Naive thymus-derived CD8-positive, alpha-beta T cell (primary cell): ENCODE measurements around the gene DNAL1. TPM values are rescaled to one million over a fixed set of nuclear protein-coding genes. Genes with fewer than 3 reads are reported as not detected.

ENCODE experiments used
- ATAC-seq, 2 donors: fragments of 150-1000 bp; cut with Tn5 transposase in 1 of 2; sonication (Bioruptor Pico), chemical (Tn5 transposase) in 1 of 2; 1 replicate in 1 of 2; 2 replicates in 1 of 2; pipeline ENCODE4 v1.10.0; 2021; ENCODE audit warnings: mild to moderate bottlenecking in 2 of 2, moderate library complexity in 2 of 2
- POLR2A ChIA-PET: fragments of 350-600 bp; sonication (Branson Sonifier 250); formaldehyde crosslinking; loops from one replicate; lab custom pipeline; 2021; ENCODE audit warnings: antibody characterized with exemption; lab: Charles Lee
- DNase-seq, 10 donors: peaks; one replicate each; pipeline versions ENCODE4 v3.0.0 to v3.0.0-alpha.2; 2020 to 2022
- H3K27ac Mint-ChIP-seq, 10 donors: one replicate each; pipeline ENCODE4 v1.8.0; 2020 to 2022; ENCODE audit warnings: mild to moderate bottlenecking in 10 of 10, mixed read lengths in 10 of 10, moderate library complexity in 4 of 10, inconsistent platforms in 1 of 10
- H3K27me3 Mint-ChIP-seq, 5 donors: one replicate each; pipeline ENCODE4 v1.8.0; 2021 to 2022; ENCODE audit warnings: mixed read lengths in 5 of 5
- H3K36me3 Mint-ChIP-seq, 3 donors: one replicate each; pipeline ENCODE4 v1.8.0; 2020 to 2022; ENCODE audit warnings: mixed read lengths in 3 of 3, mild to moderate bottlenecking in 2 of 3, inconsistent platforms in 1 of 3
- H3K4me1 Mint-ChIP-seq, 4 donors: one replicate each; pipeline ENCODE4 v1.8.0; 2021 to 2022; ENCODE audit warnings: mixed read lengths in 4 of 4
- H3K4me3 Mint-ChIP-seq, 10 donors: one replicate each; pipeline ENCODE4 v1.8.0; 2020 to 2022; ENCODE audit warnings: mild to moderate bottlenecking in 10 of 10, mixed read lengths in 10 of 10, moderate library complexity in 6 of 10, inconsistent platforms in 1 of 10
- H3K9me3 Mint-ChIP-seq, 9 donors: one replicate each; pipeline ENCODE4 v1.8.0; 2020 to 2022; ENCODE audit warnings: mixed read lengths in 9 of 9, mild to moderate bottlenecking in 3 of 9, inconsistent platforms in 1 of 9, moderate library complexity in 1 of 9
- polyA plus RNA-seq, 3 donors: library from polyadenylated mRNA; unstranded; fragments of 300-500 nt; fragmentation: Illumina TruSeq; gene quantifications; one replicate each; pipeline ENCODE4 v1.2.3, GENCODE V29; 2021
- total RNA-seq, 8 experiments: library from RNA in 2 of 8; stranded (reverse) in 2 of 8; gene quantifications; one replicate each; pipeline ENCODE4 v1.2.3 and lab custom pipeline; 2021 to 2026

DNAL1 gene
- total and polyA plus RNA-seq, 5 experiments from 2014 or later, result 4.5 to 8.9 (median 7.0) TPM

- Mint-ChIP-seq H3K4me3 (peak overlapping the region; percentile 88 to 98 (median 94)), H3K27ac (peak overlapping the region; percentile 93 to 99 (median 96)), H3K4me1 (peaks cover 24 to 34% (median 30%) of the 10 kb centered on the region in 4 donors), H3K36me3 (peaks cover 0 to 23% (median 0%) of the 10 kb centered on the region in 3 donors), H3K9me3 (no peaks in the 10 kb centered on the region), H3K27me3 (no peaks in the 10 kb centered on the region)
- DNase-seq, result peak in 4 of 10 donors; percentile 16 to 31 (median 28)
- POLR2A ChIA-PET, result interaction anchor here (0.6 to 4.7 kb wide), 14 partner anchors 10 to 222 kb away, joined by 3 to 35 read pairs (median 4); partner anchors contain the start of genes ACOT6, DNAL1 and RIOX1
- peak; percentile 4 to 5 for ATAC-seq
Measured at GRCh38 chr14:73712540-73713180, 67.9 kb downstream of the DNAL1 start.

GRCh38 chr14:73713206-73713802 is 68.5 kb downstream of the DNAL1 start:
- Mint-ChIP-seq H3K4me3 (peak overlapping the region; percentile 88 to 98 (median 94)), H3K27ac (peak overlapping the region; percentile 93 to 99 (median 96)), H3K9me3 (no peaks in the 10 kb centered on the region), H3K36me3 (peaks cover 0 to 30% (median 0%) of the 10 kb centered on the region in 3 donors), H3K4me1 (peaks cover 25 to 34% (median 28%) of the 10 kb centered on the region in 4 donors), H3K27me3 (no peaks in the 10 kb centered on the region)
- POLR2A ChIA-PET, result interaction anchor here (0.6 to 4.7 kb wide), 12 partner anchors 28 to 222 kb away, joined by 3 to 35 read pairs (median 5); partner anchors contain the start of genes DNAL1 and RIOX1
- ATAC-seq, result peak in 1 of 2 donors; percentile 0
- DNase-seq, result peak in 1 of 10 donors; percentile 9

DNA sequence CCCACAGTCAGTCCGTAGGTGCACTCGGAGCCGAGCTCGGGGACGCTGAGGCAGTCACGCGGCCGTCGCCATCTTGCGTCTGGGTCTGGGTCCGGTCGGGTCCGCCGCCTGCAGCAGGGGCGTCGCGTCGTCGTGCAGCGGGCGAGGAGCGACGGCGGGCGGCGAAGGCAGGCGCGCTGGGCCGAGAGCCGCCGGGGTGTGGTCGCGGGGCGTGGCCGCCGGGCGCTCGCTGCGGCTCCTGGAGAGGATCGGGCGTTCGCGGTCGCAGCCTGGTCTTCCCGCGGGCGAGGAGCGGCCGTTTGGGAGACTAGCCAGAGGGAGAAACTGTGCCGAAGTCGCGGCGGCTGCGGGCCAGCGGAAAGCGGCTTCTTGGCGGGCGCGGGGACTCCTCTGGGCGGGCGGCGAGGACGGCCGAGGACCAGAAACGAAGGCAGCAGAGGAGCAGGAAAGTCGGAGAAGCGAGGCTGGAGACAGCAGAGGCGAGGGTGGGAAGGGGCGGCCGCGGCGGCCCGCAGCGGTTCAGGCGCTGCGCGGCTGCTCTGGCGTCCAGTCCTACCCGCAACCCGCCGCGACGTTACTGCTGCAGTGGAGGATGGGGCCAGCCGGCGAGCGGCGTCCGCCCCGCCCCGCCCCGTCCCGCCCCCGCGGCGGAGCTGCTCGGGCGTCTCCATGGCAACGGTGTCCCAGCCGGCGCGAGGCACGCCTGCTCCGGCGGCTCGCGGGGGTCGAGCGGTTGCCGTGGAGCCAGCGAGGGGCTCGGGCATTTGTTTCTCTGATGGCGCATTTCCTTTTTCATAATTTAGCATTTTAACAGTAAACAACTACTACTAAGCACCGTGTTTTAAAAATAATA is 69.2 kb downstream of the DNAL1 start, which contains the start of gene PNMA1:
TSS of gene PNMA1 (minus strand) at position 582 of the 853 bp plus-strand sequence. CDS start 745 bp downstream, outside the sequence.
- ATAC-seq, result peak; percentile 75 to 77
- H3K27me3 Mint-ChIP-seq, result no peaks in the 10 kb centered on the region

DNA sequence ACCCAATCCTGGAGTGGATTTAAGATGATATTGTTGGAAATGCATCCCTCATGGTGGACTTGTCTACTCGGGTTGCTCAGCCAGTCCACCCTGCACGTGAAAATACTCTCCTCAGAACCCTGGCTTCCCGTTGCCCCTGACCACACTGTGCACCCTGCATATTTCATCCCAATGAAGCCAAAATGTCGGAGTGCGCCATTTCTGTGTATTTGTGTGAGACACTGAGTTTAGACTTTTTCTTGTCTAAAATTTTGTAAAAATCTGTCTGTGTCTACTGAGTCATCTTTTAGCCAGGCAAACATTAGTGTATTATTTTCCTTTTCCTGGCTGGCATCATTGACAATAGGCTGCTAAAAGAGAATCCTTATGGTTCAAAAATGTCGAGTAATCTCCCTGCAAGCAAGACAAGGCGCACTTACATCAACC is 69.9 kb downstream of the DNAL1 start:
- POLR2A ChIA-PET, result interaction anchor here (1.1 to 4.7 kb wide), 3 partner anchors 41 to 72 kb away, joined by 6 to 35 read pairs (median 23); a partner anchor contains a TSS
- H3K36me3 Mint-ChIP-seq, result peaks cover 0 to 38% (median 2%) of the 10 kb centered on the region in 3 donors
- ATAC-seq (no peak), DNase-seq (no peak)
- no peaks in the 10 kb centered on the region for H3K27me3 Mint-ChIP-seq
- H3K9me3 Mint-ChIP-seq, result no peaks in the 10 kb centered on the region
- H3K4me1 Mint-ChIP-seq, result peaks cover 26 to 34% (median 28%) of the 10 kb centered on the region in 4 donors
- peak overlapping the region; percentile 64 to 96 (median 82) for H3K4me3 Mint-ChIP-seq
- H3K27ac Mint-ChIP-seq, result peak overlapping the region; percentile 80 to 98 (median 94)

More for the DNA sequence above, 69.2 kb downstream of the DNAL1 start, which contains the start of gene PNMA1:
- H3K4me1 Mint-ChIP-seq, result peaks cover 25 to 34% (median 28%) of the 10 kb centered on the region in 4 donors
- H3K27ac Mint-ChIP-seq, result peak within 1 kb of the TSS; percentile 93 to 99 (median 96)
- peak; percentile 79 to 93 (median 87) for DNase-seq
- peaks cover 0 to 33% (median 0%) of the 10 kb centered on the region in 3 donors for H3K36me3 Mint-ChIP-seq
- H3K9me3 Mint-ChIP-seq, result no peaks in the 10 kb centered on the region
- POLR2A ChIA-PET, result interaction anchor here (0.6 to 4.7 kb wide), 9 partner anchors 28 to 148 kb away, joined by 3 to 35 read pairs (median 6); partner anchors contain the start of gene DNAL1
- peak within 1 kb of the TSS; percentile 88 to 98 (median 94) for H3K4me3 Mint-ChIP-seq

GRCh38 chr14:73715707-73716106 is 70.9 kb downstream of the DNAL1 start:
- H3K36me3 Mint-ChIP-seq, result peaks cover 0 to 48% (median 7%) of the 10 kb centered on the region in 3 donors
- H3K9me3 Mint-ChIP-seq, result no peaks in the 10 kb centered on the region

DNA sequence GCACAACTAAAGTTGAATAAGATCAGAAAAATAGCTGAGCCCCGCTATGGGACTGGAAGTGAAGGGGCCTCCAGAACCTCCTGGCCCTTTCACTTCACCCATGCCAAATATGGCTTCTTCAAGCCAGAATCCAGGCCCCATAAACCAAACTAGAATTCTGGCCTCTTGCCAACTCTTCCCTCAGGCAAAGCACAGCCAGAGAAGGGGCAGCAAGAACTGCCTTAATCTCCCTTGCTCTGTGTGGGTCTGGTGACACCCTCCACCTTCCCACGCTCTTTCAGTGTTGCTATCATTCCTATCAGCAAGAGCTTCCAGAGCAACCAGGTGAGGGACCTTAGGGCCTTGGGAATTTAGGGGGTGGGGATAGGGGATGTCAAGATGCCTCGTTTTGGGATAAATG is 72.5 kb downstream of the DNAL1 start:
- peaks cover 6 to 63% (median 9%) of the 10 kb centered on the region in 3 donors for H3K36me3 Mint-ChIP-seq
- H3K4me3 Mint-ChIP-seq, result no peak overlapping the region
- H3K9me3 Mint-ChIP-seq, result no peaks in the 10 kb centered on the region
- peak overlapping the region in 8 of 10 donors; percentile 0 to 75 (median 58) for H3K27ac Mint-ChIP-seq
- DNase-seq (no peak), ATAC-seq (no peak)
- POLR2A ChIA-PET, result interaction anchor here (0.6 to 1.6 kb wide), 5 partner anchors 22 to 140 kb away, joined by 3 to 4 read pairs (median 4); no protein-coding TSS in a partner anchor
- H3K27me3 Mint-ChIP-seq, result no peaks in the 10 kb centered on the region
- H3K4me1 Mint-ChIP-seq, result peaks cover 11 to 21% (median 17%) of the 10 kb centered on the region in 4 donors

More at GRCh38 chr14:73715707-73716106, 70.9 kb downstream of the DNAL1 start:
- ATAC-seq (no peak), DNase-seq (no peak)
- POLR2A ChIA-PET, result interaction anchor here (0.6 to 1.6 kb wide), 5 partner anchors 10 to 317 kb away, joined by 3 to 6 read pairs (median 4); no protein-coding TSS in a partner anchor
- peak overlapping the region; percentile 45 to 98 (median 89) for H3K27ac Mint-ChIP-seq
- peak overlapping the region in 5 of 10 donors; percentile 4 to 55 (median 16) for H3K4me3 Mint-ChIP-seq
- H3K4me1 Mint-ChIP-seq, result peaks cover 18 to 27% (median 22%) of the 10 kb centered on the region in 4 donors
- H3K27me3 Mint-ChIP-seq, result no peaks in the 10 kb centered on the region

DNA sequence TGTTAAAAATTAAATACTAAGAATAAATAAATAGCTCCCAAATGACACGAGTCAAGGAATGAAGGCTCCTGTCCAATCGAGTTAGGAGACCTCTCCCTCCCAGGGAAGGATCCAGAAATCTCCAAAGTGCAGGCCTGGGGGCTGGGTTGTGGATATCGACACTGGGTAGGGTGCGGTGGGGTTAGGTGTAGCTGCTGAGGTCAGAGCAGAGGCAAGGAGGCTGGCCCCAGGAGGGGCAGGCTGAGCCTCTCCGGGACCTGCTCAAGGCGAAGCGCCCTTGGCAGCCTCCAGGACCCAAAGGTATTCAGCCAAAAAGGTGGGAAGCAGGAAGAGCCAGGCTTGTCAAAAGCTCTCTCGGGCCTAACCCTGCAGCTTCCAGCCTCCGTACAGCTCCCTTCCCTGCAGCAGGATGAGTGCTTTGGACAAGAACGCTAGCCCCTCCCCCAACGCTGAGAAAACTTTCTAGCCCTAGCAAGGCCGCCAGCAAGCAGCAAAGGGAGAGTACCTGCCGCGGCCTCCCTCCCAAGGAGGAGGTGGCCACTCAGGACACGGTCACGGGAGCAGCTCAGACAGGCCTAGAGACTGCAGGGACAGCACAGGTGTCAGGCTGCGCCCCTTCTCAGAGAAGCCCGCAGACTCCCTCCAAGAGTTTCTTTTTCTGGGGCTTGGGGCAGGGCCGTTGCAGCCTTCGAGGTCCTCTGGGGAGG is 73.1 kb downstream of the DNAL1 start:
- POLR2A ChIA-PET, result interaction anchor here (0.6 to 1.2 kb wide), 3 partner anchors 37 to 139 kb away, joined by 3 to 4 read pairs (median 3); no protein-coding TSS in a partner anchor
- peaks cover 6 to 69% (median 9%) of the 10 kb centered on the region in 3 donors for H3K36me3 Mint-ChIP-seq
- no peaks in the 10 kb centered on the region for H3K9me3 Mint-ChIP-seq
- DNase-seq (no peak), ATAC-seq (no peak)
- H3K27me3 Mint-ChIP-seq, result no peaks in the 10 kb centered on the region
- peak overlapping the region in 5 of 10 donors; percentile 48 to 62 (median 59) for H3K27ac Mint-ChIP-seq
- H3K4me1 Mint-ChIP-seq, result peaks cover 8 to 15% (median 11%) of the 10 kb centered on the region in 4 donors
- H3K4me3 Mint-ChIP-seq, result no peak overlapping the region

GRCh38 chr14:73718418-73719251 is 73.8 kb downstream of the DNAL1 start:
- Mint-ChIP-seq H3K36me3 (peaks cover 6 to 77% (median 13%) of the 10 kb centered on the region in 3 donors), H3K27me3 (no peaks in the 10 kb centered on the region), H3K4me1 (peaks cover 2 to 10% (median 7%) of the 10 kb centered on the region in 4 donors), H3K27ac (peak overlapping the region in 1 of 10 donors; percentile 51), H3K4me3 (no peak overlapping the region), H3K9me3 (no peaks in the 10 kb centered on the region)
- DNase-seq (no peak), ATAC-seq (no peak)
- POLR2A ChIA-PET, result interaction anchor here (1.2 kb wide), 1 partner anchor 36 kb away, joined by 3 read pairs; no protein-coding TSS in a partner anchor

GRCh38 chr14:73719361-73719760 is 74.6 kb downstream of the DNAL1 start:
- ATAC-seq, result no peak
- H3K27me3 Mint-ChIP-seq, result no peaks in the 10 kb centered on the region
- no peak overlapping the region for H3K4me3 Mint-ChIP-seq
- POLR2A ChIA-PET, result interaction anchor here (1.7 kb wide), 1 partner anchor 67 kb away, joined by 4 read pairs; no protein-coding TSS in a partner anchor
- peak overlapping the region in 7 of 10 donors; percentile 51 to 80 (median 71) for H3K27ac Mint-ChIP-seq
- H3K4me1 Mint-ChIP-seq, result peaks cover 0 to 11% (median 7%) of the 10 kb centered on the region in 4 donors
- peaks cover 6 to 84% (median 15%) of the 10 kb centered on the region in 3 donors for H3K36me3 Mint-ChIP-seq
- no peaks in the 10 kb centered on the region for H3K9me3 Mint-ChIP-seq
- no peak for DNase-seq

DNA sequence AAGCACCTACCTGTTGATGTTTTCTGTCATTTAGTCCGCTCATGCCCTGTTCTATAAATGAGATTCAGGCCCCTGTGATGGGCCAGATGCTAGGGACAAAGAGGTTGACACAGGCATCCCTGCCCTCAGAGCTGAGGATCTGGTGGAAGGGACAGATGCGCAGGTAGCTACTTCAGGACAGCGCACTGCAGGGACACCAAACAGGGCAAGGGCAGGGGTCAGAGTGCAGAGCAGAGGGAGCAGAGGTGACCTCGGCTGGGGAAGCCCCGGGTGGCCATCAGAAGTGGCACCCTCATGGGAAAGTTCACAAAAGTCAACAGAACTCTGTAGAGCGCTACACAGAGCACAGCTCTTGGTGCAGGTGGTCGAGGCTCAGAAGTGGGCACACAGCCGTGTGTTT is 75.0 kb downstream of the DNAL1 start:
- peak overlapping the region in 6 of 10 donors; percentile 35 to 80 (median 68) for H3K27ac Mint-ChIP-seq
- no peak overlapping the region for H3K4me3 Mint-ChIP-seq
- no peaks in the 10 kb centered on the region for H3K9me3 Mint-ChIP-seq
- H3K36me3 Mint-ChIP-seq, result peaks cover 6 to 88% (median 15%) of the 10 kb centered on the region in 3 donors
- H3K4me1 Mint-ChIP-seq, result peaks cover 0 to 7% (median 4%) of the 10 kb centered on the region in 4 donors
- DNase-seq, result no peak
- H3K27me3 Mint-ChIP-seq, result no peaks in the 10 kb centered on the region
- ATAC-seq, result no peak
- POLR2A ChIA-PET, result interaction anchor here (0.8 to 1.7 kb wide), 2 partner anchors 67 to 68 kb away, joined by 4 read pairs; no protein-coding TSS in a partner anchor
